Colonic mucosa (tissue), 4 donors: ENCODE measurements around the gene PHRF1. TPM values are rescaled to one million over a fixed set of nuclear protein-coding genes. Genes with fewer than 3 reads are reported as not detected.
A peak's percentile ranks its signal among the peaks of the same experiment; 100 is the strongest.

Source experiments
- DNase-seq: peaks from one replicate; pipeline ENCODE4 v3.0.0-alpha.2; 2020
- H3K27ac ChIP-seq: fragments of 200-600 bp; one replicate; pipeline ENCODE4 v1.8.0; 2021
- H3K27me3 ChIP-seq: fragments of 200-600 bp; one replicate; pipeline ENCODE4 v1.8.0; 2021
- H3K36me3 ChIP-seq: fragments of 200-600 bp; one replicate; pipeline ENCODE4 v1.8.0; 2021
- H3K4me1 ChIP-seq: fragments of 200-600 bp; one replicate; pipeline ENCODE4 v1.8.0; 2021; ENCODE audit warnings: mild to moderate bottlenecking
- H3K4me3 ChIP-seq: fragments of 200-600 bp; one replicate; pipeline ENCODE4 v1.8.0; 2021
- H3K9ac ChIP-seq, 2 donors: one replicate each; pipeline ENCODE4 v1.7.0; 2013; ENCODE audit warnings: control low read depth in 2 of 2, low read depth in 2 of 2, low read length in 2 of 2
- H3K9me3 ChIP-seq: fragments of 200-600 bp; one replicate; pipeline ENCODE4 v1.8.0; 2021
- intact Hi-C: fragments of 100-400 bp; cut with DNase I; formaldehyde crosslinking; loops from one replicate; pipeline ENCODE4 v1.14.1; 2022
- total RNA-seq, 2 donors: library from RNA; stranded (reverse); fragmentation: NEBNext Ultra II Directional in 1 of 2; extraction: Animal tissue kit (Norgen Biotek cat#: 25700) in 1 of 2; gene quantifications; one replicate each; pipeline ENCODE4 v1.2.1, GENCODE V29; 2021
- TF ChIP-seq, protein P1 (sequence below): fragments of 200-600 bp; IDR thresholded peaks from one replicate; pipeline ENCODE4 v1.8.0; 2022; ENCODE audit warnings: antibody characterized with exemption, mild to moderate bottlenecking
- donor health status: healthy.
- donor health status: DM: no; HTN: no; CAD: no.
- donor health status: DM: no; HTN: no; CAD: no.

PHRF1 gene
- total RNA-seq, 2 donors from 2014 or later: 29.4 to 41.9 TPM

DNA sequence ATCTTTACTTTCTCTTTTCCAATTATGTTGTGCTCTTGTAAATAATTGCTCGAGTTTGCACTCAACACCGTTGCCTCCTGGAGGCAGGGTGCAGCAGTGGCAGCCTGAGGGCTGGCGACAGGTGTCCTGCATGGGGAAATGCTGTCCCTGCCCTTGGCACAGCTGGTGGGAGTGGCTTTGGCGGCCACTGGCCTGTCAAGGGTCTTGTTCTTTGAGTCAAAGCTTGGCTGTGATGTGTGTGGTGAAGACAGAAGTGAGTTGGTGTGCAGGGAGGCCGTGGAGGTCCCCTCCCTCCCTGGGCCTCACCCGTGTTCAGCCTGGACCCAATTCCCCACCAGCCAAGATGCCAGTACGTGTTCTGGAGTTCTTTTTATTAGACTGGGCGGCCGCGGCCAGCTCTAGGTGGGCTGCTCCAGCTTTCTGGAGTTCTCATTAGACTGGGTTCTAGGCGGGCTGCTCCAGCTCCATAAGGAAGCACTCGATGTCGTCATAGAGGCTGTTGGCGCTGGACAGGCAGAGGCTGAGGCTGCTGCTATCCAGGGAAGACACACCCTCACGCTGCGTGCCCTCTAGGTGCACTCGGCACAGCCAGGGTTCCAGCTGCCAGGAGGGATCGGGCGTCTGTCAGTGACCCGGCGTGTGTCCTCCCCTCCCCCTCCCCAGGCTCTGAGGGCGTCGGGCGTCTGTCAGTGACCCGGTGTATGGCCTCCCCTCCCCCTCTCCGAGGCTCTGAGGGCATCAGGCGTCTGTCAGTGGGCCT lies 36.1 kb downstream of the PHRF1 start:
- intact Hi-C loops: no loop called here
- TF ChIP-seq, protein P1, sequence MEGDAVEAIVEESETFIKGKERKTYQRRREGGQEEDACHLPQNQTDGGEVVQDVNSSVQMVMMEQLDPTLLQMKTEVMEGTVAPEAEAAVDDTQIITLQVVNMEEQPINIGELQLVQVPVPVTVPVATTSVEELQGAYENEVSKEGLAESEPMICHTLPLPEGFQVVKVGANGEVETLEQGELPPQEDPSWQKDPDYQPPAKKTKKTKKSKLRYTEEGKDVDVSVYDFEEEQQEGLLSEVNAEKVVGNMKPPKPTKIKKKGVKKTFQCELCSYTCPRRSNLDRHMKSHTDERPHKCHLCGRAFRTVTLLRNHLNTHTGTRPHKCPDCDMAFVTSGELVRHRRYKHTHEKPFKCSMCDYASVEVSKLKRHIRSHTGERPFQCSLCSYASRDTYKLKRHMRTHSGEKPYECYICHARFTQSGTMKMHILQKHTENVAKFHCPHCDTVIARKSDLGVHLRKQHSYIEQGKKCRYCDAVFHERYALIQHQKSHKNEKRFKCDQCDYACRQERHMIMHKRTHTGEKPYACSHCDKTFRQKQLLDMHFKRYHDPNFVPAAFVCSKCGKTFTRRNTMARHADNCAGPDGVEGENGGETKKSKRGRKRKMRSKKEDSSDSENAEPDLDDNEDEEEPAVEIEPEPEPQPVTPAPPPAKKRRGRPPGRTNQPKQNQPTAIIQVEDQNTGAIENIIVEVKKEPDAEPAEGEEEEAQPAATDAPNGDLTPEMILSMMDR: peak; percentile 37
- Histone ChIP-seq H3K9ac (peak overlapping the region in 1 of 2 donors; percentile 27), H3K4me3 (no peak overlapping the region), H3K4me1 (peaks cover 41% of the 10 kb centered on the region), H3K36me3 (peaks cover 15% of the 10 kb centered on the region), H3K27me3 (no peaks in the 10 kb centered on the region), H3K27ac (peak overlapping the region; percentile 83), H3K9me3 (no peaks in the 10 kb centered on the region)
- peak; percentile 85 for DNase-seq

DNA sequence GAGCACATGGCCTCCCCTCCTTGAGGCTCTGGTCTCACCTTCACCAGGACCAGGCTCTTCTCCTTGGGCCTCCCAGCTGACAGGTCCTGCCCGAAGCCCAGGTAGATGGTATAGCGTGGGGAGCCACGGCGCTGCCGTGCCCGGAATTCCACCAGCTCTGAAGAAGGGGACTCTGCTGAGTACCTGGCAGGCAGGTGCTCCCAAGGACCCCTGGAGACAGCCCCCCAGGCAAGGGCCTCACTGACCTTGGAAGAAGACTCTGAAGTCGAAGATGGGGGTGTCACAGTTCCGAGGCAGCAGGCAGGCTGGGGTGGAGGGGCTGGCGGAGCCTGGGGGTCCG lies 36.7 kb downstream of the PHRF1 start:
- TF ChIP-seq, protein P1: no peak
- Histone ChIP-seq H3K36me3 (peaks cover 14% of the 10 kb centered on the region), H3K9ac (peak overlapping the region in 1 of 2 donors; percentile 27), H3K4me1 (peaks cover 41% of the 10 kb centered on the region), H3K9me3 (no peaks in the 10 kb centered on the region), H3K27ac (peak overlapping the region; percentile 83), H3K27me3 (no peaks in the 10 kb centered on the region), H3K4me3 (peak overlapping the region; percentile 3)
- intact Hi-C loops: no loop called here
- no peak for DNase-seq

DNA sequence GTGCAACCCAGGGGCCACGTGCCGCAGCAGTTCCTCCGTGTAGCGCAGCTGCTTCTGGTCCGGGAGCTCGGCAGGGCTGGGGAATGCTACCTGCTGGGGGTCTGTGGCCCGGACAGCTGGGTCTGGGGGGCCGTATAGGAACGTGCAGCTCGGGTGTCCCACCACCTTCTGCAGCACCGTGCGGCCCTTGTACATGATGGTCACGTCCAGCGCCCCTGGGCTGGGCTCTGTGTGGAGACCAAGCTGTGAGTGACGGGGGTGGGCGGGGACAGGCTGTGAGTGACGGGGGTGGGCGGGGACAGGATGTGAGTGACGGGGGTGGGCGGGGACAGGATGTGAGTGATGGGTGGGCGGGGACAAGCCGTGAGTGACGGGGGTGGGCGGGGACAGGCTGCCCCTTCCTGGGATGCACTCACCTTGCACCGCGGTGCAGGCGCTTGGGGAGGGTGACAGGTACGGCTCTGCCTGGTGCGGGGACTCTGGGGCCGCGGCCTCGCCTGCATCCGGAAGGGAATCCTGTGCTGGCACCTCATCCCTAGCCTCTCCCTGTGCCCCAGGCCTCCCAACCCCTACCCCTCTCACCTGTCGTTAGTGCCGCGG lies 37.2 kb downstream of the PHRF1 start:
- Histone ChIP-seq H3K27ac (peak overlapping the region; percentile 95), H3K4me3 (peak overlapping the region; percentile 8), H3K4me1 (peaks cover 41% of the 10 kb centered on the region), H3K9me3 (no peaks in the 10 kb centered on the region), H3K36me3 (peaks cover 11% of the 10 kb centered on the region), H3K27me3 (no peaks in the 10 kb centered on the region), H3K9ac (peak overlapping the region; percentile 50 to 78)
- TF ChIP-seq, protein P1: no peak
- intact Hi-C loops: no loop called here
- DNase-seq: peak; percentile 87

DNA sequence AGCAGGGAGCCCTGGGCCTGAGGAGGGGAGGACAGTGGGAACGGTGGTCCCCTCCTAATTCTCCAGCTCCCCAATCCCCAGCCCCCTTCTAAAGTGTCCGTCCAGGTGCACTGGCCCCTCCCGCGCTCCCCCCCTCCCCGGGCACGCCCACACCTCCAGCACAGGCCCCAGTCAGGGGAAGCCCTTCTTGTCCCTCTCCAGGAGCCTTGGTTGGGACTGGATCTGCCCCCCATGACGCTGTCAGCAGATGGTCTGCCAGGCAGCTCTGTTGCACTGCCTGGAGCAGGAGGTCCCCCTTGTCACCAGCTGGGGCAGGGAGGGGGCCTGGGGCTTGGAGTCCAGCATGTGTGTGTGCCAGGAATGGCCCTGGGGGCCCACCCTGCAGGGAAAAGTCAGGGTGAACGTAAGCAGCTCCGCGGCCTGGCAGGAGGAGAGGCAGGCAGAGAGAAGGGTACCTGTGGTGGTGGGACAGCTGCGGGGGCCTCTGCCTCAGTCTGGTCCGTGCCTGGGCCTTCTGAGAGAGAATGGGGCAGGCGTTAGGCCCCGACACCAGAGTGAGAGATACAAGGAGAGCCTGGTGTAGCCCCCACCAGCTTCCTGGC lies 37.9 kb downstream of the PHRF1 start:
- H3K4me3 ChIP-seq: peak overlapping the region; percentile 8

More for the DNA sequence above, 37.9 kb downstream of the PHRF1 start:
- H3K4me1 ChIP-seq: peaks cover 41% of the 10 kb centered on the region
- no peaks in the 10 kb centered on the region for H3K27me3 ChIP-seq
- H3K9me3 ChIP-seq: no peaks in the 10 kb centered on the region
- peaks cover 11% of the 10 kb centered on the region for H3K36me3 ChIP-seq
- peak overlapping the region; percentile 50 to 78 for H3K9ac ChIP-seq
- no peak for DNase-seq
- intact Hi-C loops: no loop called here
- TF ChIP-seq, protein P1: no peak
- H3K27ac ChIP-seq: peak overlapping the region; percentile 95
